KMS-11 (cell line): Measurements from ENCODE around the gene TIMP1.

Experiments
- H2AFZ ChIP-seq: fragments of 200-600 bp; sonication (generic); 2 replicates; pipeline ENCODE4 v1.6.1; 2016; ENCODE audit warnings: antibody characterized with exemption, mixed run types, low read depth
- H3K27ac ChIP-seq: fragments of 200-600 bp; sonication (generic); 2 replicates; pipeline ENCODE4 v1.6.1; 2016; ENCODE audit warnings: mild to moderate bottlenecking, mixed run types
- H3K27me3 ChIP-seq: fragments of 200-600 bp; sonication (generic); 2 replicates; pipeline ENCODE4 v1.6.1; 2017; ENCODE audit warnings: mild to moderate bottlenecking, low read depth, mixed run types, moderate library complexity; ENCODE audit not compliant: insufficient read depth
- H3K36me3 ChIP-seq: fragments of 200-600 bp; sonication (generic); 2 replicates; pipeline ENCODE4 v1.6.1; 2017; ENCODE audit warnings: mild to moderate bottlenecking, mixed run types; ENCODE audit not compliant: insufficient read depth
- H3K4me1 ChIP-seq: fragments of 200-600 bp; sonication (generic); 2 replicates; pipeline ENCODE4 v1.6.1; 2016; ENCODE audit warnings: mild to moderate bottlenecking, low read depth, mixed run types; ENCODE audit not compliant: poor library complexity, severe bottlenecking
- H3K4me2 ChIP-seq: fragments of 200-600 bp; sonication (generic); 2 replicates; pipeline ENCODE4 v1.7.0; 2016; ENCODE audit warnings: mild to moderate bottlenecking, mixed run types
- H3K4me3 ChIP-seq: fragments of 200-600 bp; sonication (generic); IDR thresholded peaks from 2 replicates; pipeline ENCODE4 v1.6.1; 2017; ENCODE audit warnings: low read depth, low read length, mixed read lengths; ENCODE audit not compliant: insufficient read depth
- H3K79me2 ChIP-seq: fragments of 200-600 bp; sonication (generic); 2 replicates; pipeline ENCODE4 v1.6.1; 2016; ENCODE audit warnings: low read depth, mixed run types; ENCODE audit not compliant: insufficient read depth
- H3K9ac ChIP-seq: fragments of 200-600 bp; sonication (generic); 2 replicates; pipeline ENCODE4 v1.6.1; 2016; ENCODE audit warnings: mild to moderate bottlenecking, mixed run types
- H4K20me1 ChIP-seq: fragments of 200-600 bp; sonication (generic); 2 replicates; pipeline ENCODE4 v1.6.1; 2016; ENCODE audit warnings: mild to moderate bottlenecking, mixed run types; ENCODE audit not compliant: insufficient read depth
- CTCF ChIP-seq: fragments of 200-600 bp; sonication (generic); conservative IDR thresholded peaks from 2 replicates; pipeline ENCODE4 v1.6.1; 2017; ENCODE audit warnings: low read depth, mild to moderate bottlenecking, antibody characterized with exemption, low read length, moderate library complexity, mixed read lengths

The TIMP1 gene

GRCh38 chrX:47585273-47585672, 3.0 kb downstream of the TIMP1 start:
- TF ChIP-seq CTCF, result no peak
- Histone ChIP-seq H3K79me2 (no peaks in the 10 kb centered on the region), H4K20me1 (no peaks in the 10 kb centered on the region), H3K27ac (no peak overlapping the region), H2AFZ (no peak overlapping the region), H3K4me3 (no peak overlapping the region), H3K4me1 (no peaks in the 10 kb centered on the region), H3K36me3 (no peaks in the 10 kb centered on the region), H3K9ac (no peak overlapping the region), H3K27me3 (no peaks in the 10 kb centered on the region), H3K4me2 (no peak overlapping the region)

- no peak overlapping the region for H3K4me3 ChIP-seq
- no peak overlapping the region for H3K4me2 ChIP-seq
- no peaks in the 10 kb centered on the region for H4K20me1 ChIP-seq
- H3K9ac ChIP-seq, result no peak overlapping the region
- H3K4me1 ChIP-seq, result no peaks in the 10 kb centered on the region
- H3K27me3 ChIP-seq, result no peaks in the 10 kb centered on the region
- no peak overlapping the region for H2AFZ ChIP-seq
- H3K79me2 ChIP-seq, result no peaks in the 10 kb centered on the region
- no peak overlapping the region for H3K27ac ChIP-seq
- no peak for TF ChIP-seq CTCF
- H3K36me3 ChIP-seq, result no peaks in the 10 kb centered on the region
Measured at GRCh38 chrX:47586043-47586787, 4.0 kb downstream of the TIMP1 start.

GRCh38 chrX:47587091-47587891, 5.1 kb downstream of the TIMP1 start:
- H2AFZ ChIP-seq, result no peak overlapping the region
- H3K27me3 ChIP-seq, result no peaks in the 10 kb centered on the region
- no peaks in the 10 kb centered on the region for H3K4me1 ChIP-seq
- no peak overlapping the region for H3K9ac ChIP-seq
- no peak for TF ChIP-seq CTCF
- H3K4me3 ChIP-seq, result no peak overlapping the region
- no peak overlapping the region for H3K4me2 ChIP-seq
- no peaks in the 10 kb centered on the region for H4K20me1 ChIP-seq
- H3K27ac ChIP-seq, result no peak overlapping the region
- H3K79me2 ChIP-seq, result no peaks in the 10 kb centered on the region
- H3K36me3 ChIP-seq, result no peaks in the 10 kb centered on the region

- Histone ChIP-seq H3K9ac (no peak overlapping the region), H3K4me1 (no peaks in the 10 kb centered on the region), H3K27me3 (no peaks in the 10 kb centered on the region), H2AFZ (no peak overlapping the region), H3K36me3 (no peaks in the 10 kb centered on the region), H3K27ac (no peak overlapping the region), H3K4me2 (no peak overlapping the region), H4K20me1 (no peaks in the 10 kb centered on the region), H3K79me2 (no peaks in the 10 kb centered on the region), H3K4me3 (no peak overlapping the region)
- TF ChIP-seq CTCF, result no peak
Measured at GRCh38 chrX:47587906-47588735, 5.9 kb downstream of the TIMP1 start.
